ENCODE data around the gene NKX6-2. TPM values are rescaled to one million over a fixed set of nuclear protein-coding genes. Genes with fewer than 3 reads are reported as not detected.

Gene NKX6-2
- total and polyA plus RNA-seq, 2 of the 8 experiments (the other 6 are each of a cell fraction or from before 2014, with no cell fraction given), result 0.06 TPM; not detected in 1

GRCh38 chr10:132753596-132753995 is 32.4 kb downstream of the NKX6-2 start (continued):
- TF ChIP-seq EP300 (IDR thresholded peaks at IDR 0.05; ENCODE audit: borderline replicate concordance in 1 of 2, low read depth in 2 of 2, low read length in 2 of 2), result no peak
- TF ChIP-seq BACH1 (IDR thresholded peaks at IDR 0.05; ENCODE audit: low read length), result no peak
- TF ChIP-seq JUN (IDR thresholded peaks at IDR 0.05; ENCODE audit: low read depth, low read length), result no peak
- TF ChIP-seq CREB1 (IDR thresholded peaks at IDR 0.05), result no peak
- TF ChIP-seq ASH2L (IDR thresholded peaks at IDR 0.05; ENCODE audit: low read length), result no peak
- no peak for TF ChIP-seq SIN3A (conservative IDR thresholded peaks at IDR 0.05 in 1 of 2, IDR thresholded peaks at IDR 0.05 in 1 of 2; ENCODE audit: low read depth in 1 of 2, low read length in 2 of 2)

All from H1 (cell line).